ENCODE data around the gene BRPF3.

- TF ChIP-seq POLR2AphosphoS5 (IDR thresholded peaks at IDR 0.05; ENCODE audit: low read depth, low read length) = no peak
- TF ChIP-seq, protein P1, sequence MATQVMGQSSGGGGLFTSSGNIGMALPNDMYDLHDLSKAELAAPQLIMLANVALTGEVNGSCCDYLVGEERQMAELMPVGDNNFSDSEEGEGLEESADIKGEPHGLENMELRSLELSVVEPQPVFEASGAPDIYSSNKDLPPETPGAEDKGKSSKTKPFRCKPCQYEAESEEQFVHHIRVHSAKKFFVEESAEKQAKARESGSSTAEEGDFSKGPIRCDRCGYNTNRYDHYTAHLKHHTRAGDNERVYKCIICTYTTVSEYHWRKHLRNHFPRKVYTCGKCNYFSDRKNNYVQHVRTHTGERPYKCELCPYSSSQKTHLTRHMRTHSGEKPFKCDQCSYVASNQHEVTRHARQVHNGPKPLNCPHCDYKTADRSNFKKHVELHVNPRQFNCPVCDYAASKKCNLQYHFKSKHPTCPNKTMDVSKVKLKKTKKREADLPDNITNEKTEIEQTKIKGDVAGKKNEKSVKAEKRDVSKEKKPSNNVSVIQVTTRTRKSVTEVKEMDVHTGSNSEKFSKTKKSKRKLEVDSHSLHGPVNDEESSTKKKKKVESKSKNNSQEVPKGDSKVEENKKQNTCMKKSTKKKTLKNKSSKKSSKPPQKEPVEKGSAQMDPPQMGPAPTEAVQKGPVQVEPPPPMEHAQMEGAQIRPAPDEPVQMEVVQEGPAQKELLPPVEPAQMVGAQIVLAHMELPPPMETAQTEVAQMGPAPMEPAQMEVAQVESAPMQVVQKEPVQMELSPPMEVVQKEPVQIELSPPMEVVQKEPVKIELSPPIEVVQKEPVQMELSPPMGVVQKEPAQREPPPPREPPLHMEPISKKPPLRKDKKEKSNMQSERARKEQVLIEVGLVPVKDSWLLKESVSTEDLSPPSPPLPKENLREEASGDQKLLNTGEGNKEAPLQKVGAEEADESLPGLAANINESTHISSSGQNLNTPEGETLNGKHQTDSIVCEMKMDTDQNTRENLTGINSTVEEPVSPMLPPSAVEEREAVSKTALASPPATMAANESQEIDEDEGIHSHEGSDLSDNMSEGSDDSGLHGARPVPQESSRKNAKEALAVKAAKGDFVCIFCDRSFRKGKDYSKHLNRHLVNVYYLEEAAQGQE (IDR thresholded peaks at IDR 0.05; ENCODE audit: insufficient read depth in 1 of 2, low read depth in 2 of 2, low read length in 1 of 2) = no peak
- TF ChIP-seq, protein P2, sequence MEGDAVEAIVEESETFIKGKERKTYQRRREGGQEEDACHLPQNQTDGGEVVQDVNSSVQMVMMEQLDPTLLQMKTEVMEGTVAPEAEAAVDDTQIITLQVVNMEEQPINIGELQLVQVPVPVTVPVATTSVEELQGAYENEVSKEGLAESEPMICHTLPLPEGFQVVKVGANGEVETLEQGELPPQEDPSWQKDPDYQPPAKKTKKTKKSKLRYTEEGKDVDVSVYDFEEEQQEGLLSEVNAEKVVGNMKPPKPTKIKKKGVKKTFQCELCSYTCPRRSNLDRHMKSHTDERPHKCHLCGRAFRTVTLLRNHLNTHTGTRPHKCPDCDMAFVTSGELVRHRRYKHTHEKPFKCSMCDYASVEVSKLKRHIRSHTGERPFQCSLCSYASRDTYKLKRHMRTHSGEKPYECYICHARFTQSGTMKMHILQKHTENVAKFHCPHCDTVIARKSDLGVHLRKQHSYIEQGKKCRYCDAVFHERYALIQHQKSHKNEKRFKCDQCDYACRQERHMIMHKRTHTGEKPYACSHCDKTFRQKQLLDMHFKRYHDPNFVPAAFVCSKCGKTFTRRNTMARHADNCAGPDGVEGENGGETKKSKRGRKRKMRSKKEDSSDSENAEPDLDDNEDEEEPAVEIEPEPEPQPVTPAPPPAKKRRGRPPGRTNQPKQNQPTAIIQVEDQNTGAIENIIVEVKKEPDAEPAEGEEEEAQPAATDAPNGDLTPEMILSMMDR (IDR thresholded peaks at IDR 0.05) = no peak
Observed at GRCh38 chr6:36170704-36171103, 25.8 kb upstream of the BRPF3 start.

Data from Panc1 (cell line).